HG03139 (cell line): ENCODE results near the gene TPBGL.
"Not testable (repeated sequence)": the region's sequence is repeated elsewhere in the genome, so short reads cannot be mapped to it uniquely, and the experiment has no call there.

Experiments used
- ATAC-seq: cut with Tn5 transposase; IDR thresholded peaks from one replicate; pipeline ENCODE4 v1.9.1; 2021; ENCODE audit not compliant: unreplicated experiment

TPBGL gene

GRCh38 chr11:75270896-75271418 lies 30.4 kb downstream of the TPBGL start:
- ATAC-seq, result no peak

GRCh38 chr11:75271730-75272129 lies 31.2 kb downstream of the TPBGL start:
- ATAC-seq, result no peak

- ATAC-seq, result no peak
Observed at GRCh38 chr11:75272391-75272790, 31.8 kb downstream of the TPBGL start.

GRCh38 chr11:75272821-75273301 lies 32.3 kb downstream of the TPBGL start:
- no peak for ATAC-seq

DNA sequence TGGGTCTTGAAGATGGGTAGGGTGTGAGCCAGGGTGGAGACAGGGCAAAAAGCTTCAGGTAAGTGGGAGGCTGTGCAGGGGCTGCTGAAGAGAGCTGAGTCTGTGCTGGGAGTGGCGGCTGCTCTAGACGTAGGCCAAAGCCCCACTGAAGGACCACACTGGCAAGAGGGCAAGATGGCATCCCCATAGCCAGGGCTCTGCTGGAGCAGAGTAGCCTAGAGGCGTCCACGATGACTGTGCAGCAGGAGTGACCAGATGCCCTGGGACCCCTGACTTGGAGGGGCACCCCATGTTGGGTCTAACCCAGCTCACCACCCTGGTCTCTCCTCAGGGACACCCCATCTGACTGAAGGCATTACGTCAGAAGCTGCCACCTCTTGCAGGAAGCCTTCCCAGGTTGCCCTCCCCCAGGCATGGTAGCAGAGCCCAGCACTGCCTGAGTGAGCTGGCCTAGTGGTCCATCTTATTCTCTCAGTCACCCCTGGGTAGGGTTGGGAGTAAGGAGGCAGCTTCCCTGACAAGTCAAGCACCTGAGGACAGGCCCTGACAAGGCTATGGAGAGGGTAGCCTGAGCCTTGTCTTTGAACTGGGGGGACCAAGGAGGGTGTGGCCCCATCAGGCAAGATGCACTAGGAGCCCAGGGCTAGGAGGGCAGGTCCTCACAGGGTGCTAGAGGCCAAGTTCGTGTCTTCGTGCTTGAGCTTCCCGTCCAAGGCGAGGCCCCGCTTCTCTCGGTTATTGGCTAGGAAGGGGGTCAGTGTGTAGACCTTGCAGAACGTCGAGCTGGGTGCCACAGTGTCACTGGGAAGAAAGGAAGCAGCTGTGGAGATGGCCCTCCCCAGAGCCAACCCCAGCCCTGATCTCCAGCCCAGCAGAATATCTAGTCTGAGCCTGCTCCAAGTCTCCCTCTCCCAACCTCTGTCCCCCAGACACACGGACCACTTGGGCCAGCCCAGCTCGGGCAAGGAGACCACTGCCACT lies 33.1 kb downstream of the TPBGL start:
- no peak for ATAC-seq

GRCh38 chr11:75274716-75275115 lies 34.1 kb downstream of the TPBGL start:
- not testable (repeated sequence) for ATAC-seq

GRCh38 chr11:75275581-75275980 lies 35.0 kb downstream of the TPBGL start:
- no peak for ATAC-seq

DNA sequence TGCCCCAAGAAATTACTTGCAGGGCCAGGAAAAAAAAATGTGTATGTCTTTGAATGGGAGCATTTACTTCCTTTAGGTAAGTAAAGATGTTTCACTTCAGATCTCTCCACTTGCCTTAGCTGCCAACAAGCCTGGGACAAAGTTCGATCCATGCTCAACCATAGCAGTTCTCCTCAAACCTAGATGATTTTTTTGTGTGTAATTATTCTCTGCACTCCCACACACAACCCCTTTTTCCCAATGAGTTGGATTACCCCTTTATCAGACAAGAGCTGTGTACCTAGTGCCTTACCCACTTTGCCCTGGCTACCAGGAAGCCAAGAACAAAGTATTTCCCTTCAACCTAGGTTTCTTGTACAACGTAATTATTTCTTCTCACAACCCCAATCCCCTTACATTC lies 35.6 kb downstream of the TPBGL start:
- no peak for ATAC-seq

DNA sequence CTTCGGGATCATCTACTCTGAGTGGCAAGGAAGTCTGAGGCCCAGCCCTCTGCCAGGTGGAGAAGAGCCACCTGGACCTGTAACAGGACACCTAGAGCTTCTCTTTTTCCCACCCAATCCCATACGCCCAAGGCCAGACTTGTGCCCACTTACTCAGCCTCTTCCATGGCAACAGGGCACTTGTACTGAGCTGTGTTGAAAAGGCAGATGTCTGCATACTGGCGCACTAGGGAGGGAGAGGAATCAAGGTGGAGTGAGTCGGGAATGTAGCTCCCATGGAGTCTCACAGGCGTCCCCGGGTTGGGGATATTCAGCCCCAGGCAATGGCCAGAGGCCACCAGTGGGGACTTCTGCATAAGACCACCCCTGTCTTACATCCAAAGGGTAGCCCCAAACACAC lies 36.1 kb downstream of the TPBGL start:
- no peak for ATAC-seq

DNA sequence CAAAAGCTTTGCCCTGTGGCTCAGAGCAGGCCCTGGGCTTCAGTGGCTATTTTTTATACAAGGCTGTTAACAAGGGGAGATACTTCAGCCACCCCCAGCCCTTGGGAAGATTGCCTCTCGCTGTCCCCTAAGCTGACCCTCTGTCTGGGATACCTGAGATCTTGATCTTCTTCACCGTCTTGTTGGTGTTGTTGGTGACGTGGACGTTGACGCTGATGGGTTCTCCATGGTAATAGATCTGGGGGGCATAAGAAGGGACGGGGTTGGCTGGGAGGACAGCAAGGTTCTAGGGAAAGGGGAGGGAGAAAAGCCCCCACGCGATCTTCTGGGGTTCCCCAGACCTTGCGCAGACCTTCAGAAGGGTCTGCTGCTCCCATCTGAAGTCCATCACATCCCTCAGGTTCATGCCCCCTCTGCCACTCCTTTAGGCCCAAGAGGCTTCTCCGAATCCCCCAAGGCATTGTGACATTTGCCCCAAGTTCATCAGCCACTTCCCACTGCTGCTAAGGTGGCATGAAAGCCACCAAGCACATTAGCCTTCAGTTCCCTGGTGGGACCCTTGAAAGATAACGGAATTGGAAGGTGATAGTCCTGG lies 36.7 kb downstream of the TPBGL start:
- ATAC-seq, result no peak

DNA sequence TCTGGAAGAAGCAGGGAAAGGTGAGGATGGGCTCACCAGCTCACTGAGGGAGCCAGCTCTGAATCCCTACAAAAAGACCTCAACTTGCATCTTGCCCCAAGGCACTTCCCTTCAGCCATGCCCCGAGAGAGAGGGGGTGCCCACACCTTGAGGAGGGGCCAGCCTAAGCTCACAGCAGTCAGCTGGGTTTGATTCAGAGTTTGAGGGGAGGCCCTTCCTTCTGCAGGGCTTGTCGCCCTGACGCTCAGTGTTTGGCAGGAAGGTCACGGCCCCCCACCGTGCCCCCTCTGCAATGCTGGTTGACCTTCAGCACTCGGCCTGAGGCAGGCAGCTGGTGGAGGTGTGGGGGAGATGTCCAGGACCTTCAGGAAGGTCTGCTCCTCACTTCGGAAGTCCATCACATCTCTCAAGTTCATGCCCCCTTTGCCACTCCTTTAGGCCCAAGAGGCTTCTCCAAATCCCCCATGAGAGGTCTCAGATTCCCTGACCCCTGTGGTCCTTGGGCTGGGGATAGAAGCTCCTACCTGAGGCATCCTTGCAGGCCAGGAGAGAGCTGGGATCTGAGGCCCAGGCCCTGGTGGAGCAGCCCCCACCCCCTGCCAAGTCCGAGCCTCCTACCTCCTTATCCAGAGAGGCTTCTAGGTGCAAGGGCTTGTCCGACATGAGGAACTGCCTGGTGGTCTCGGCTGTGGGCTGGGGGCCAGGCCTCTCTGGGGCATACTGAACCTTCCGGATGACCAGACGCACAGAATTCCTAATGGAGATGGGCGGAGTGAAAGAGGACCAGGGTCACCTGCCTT lies 37.6 kb downstream of the TPBGL start:
- ATAC-seq, result no peak

DNA sequence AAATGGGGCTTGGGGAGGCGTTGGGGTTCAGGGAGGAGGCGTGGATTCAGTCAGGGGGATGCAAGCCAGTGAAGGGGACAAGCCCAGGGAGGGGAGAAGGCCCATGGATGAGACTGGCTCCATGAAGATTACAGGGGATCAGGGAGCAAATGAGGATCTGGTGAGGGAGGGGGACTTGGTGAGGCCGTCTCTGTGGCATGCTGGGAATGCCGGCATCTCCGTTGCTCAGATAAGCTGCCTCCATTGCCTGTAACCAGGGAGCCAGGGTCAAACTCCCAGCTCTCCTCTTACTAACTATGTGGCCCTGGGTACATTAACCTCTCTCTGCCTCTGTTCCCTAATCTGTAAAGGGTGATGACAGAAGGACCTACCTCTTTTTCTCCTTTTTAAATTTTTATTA lies 38.7 kb downstream of the TPBGL start:
- ATAC-seq, result no peak

DNA sequence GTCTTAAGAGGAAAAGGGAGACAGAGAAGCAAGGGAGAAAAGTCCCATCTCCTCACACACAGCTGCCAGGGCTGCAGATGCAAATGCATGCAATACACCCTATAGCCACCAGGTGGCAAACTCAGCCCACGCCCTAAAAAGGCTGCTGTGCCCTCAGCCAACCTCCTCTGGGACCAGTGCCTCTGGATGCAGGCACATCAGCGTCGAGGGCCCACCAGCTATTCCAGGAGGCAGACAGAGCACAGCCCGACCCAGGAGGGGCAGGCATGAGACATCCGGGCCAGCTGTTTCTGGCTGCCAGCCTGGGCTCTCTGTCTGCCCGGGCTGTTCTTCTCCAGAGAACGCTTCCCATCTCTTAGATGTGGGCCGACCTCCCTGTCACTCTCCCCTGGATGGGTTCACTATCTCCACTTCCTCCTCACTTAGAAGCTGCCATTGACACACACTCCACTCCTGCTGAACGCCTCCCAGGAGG lies 39.7 kb downstream of the TPBGL start:
- ATAC-seq, result no peak

DNA sequence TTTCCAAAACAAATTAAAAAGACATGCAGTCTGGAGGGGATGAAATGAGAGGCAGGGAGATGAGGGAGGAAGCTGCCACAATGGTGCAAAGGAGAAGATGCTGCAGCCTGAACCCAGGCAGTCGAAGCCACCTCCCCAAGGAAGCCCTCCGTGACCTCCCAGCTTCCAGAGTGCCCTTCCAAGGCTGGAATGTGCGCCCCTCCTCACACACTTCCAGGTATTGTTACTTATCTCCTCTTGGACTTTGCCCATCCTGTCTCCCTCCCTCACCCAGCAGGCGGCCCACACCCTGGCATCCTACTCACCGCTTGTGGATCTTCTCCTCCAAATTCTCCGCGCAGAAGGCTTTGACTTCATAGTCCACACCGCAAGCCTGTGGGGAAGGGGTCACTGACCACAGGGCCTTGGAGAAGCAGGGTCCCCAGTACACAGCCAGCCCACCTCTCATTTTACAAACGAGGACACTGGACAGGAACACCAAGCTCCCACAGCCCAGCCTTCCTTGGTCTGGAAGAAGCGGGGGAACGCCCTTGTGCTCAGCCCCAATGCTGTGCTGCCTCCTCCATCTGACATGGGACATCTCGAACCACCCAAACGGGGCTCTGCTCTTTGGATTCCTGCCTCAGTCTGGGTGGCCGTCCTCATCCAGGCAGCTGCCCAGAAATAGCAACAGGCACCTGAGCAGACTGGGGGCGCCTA lies 40.3 kb downstream of the TPBGL start:
- no peak for ATAC-seq

- ATAC-seq, result no peak
Observed at GRCh38 chr11:75281469-75282095, 41.0 kb downstream of the TPBGL start.

- ATAC-seq, result no peak
Observed at GRCh38 chr11:75283391-75283931, 42.9 kb downstream of the TPBGL start.

DNA sequence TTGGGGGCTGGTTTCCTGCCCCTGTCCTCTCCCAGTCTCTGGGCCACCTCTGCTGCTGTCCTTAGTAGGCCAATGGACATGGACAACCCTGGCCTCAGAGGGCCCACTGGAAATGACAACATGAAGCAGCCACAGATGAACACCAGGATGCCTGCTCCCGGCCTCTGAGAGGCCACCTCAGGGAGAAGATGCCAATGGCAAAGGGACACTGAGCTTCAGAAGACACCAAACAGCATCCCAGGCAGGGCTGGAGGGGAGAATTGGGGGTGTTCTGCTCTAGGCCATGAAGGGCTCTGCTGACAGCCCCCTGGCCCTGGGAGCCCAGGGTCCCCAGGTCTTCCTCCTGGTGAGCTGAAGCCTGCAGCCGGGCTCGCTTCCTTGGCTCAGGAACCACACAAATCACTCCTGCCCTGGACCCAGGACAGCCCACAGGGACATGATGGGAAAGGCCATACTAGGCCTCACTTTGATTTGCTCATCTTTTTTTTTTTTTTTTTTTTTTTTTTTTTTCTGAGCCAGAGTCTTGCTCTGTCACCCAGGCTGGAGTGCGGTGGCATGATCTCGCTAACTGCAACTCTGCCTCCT lies 45.3 kb downstream of the TPBGL start:
- no peak for ATAC-seq

DNA sequence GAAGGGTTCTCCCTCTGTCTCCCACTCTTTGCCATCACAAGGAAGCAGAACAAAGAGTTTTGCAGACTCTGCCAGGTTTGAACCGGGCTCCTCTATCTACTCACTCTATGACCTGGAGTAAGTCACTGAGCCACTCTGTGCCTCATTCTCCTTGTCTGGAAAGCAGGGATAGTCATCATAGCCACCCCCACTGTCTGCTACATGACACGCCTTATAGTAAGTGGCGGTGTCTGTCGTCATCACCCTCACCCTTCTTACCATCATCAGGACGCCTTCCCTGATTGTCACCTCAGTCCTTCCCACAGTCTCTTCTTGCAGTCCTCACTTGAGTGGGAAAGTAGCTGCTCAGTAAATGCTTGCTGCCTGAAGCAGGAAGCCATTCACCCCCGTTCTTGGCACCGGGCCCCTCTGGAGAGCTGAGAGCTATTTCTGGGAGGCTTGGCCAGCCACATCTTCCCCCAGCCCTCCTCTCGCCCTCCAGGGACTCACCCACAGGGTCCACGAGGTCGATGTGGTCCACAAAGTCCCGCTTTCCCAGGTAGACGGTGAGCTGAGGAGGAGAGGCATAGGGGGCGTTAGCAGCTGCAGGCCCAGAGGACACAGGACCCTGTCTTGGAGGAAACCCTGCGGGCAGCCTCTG lies 46.4 kb downstream of the TPBGL start:
- no peak for ATAC-seq

GRCh38 chr11:75287579-75287978 lies 47.0 kb downstream of the TPBGL start:
- ATAC-seq, result no peak
